ENCODE results near the gene D2HGDH.

DNA sequence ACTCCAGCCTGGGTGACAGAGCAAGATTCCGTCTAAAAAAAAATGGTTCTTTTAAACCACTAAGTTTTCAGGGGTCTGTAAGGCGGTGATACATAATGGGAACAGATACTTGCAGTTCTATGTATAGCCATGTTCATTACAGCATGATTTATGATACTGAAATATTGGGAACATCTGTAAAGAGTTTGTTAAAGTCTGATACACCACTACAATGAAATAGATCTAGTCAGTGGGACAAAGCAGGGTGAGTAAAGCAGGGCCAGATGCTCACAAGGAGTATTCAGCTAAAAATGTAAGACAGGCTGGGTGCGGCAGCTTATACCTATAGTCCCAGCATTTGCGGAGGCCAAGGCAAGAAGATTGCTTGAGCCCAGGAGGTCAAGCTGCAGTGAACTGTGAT lies 38.8 kb upstream of the D2HGDH start:
- TF ChIP-seq SP1 (IDR thresholded peaks at IDR 0.05) = no peak
- TF ChIP-seq ARNT (IDR thresholded peaks at IDR 0.05) = no peak
- TF ChIP-seq ELF4 (IDR thresholded peaks at IDR 0.05) = no peak
- no peak for TF ChIP-seq NFRKB (IDR thresholded peaks at IDR 0.05)
- TF ChIP-seq ZNF384 (IDR thresholded peaks at IDR 0.05) = no peak
- no peak for TF ChIP-seq FOXK2 (IDR thresholded peaks at IDR 0.05)
- TF ChIP-seq HDGF (IDR thresholded peaks at IDR 0.05; ENCODE audit: borderline replicate concordance) = no peak
- TF ChIP-seq LEF1 (IDR thresholded peaks at IDR 0.05; ENCODE audit: borderline replicate concordance) = no peak
- TF ChIP-seq SUZ12 (IDR thresholded peaks at IDR 0.05) = no peak
- TF ChIP-seq FOXM1 (IDR thresholded peaks at IDR 0.05; ENCODE audit: borderline replicate concordance) = no peak
- TF ChIP-seq, protein P1, sequence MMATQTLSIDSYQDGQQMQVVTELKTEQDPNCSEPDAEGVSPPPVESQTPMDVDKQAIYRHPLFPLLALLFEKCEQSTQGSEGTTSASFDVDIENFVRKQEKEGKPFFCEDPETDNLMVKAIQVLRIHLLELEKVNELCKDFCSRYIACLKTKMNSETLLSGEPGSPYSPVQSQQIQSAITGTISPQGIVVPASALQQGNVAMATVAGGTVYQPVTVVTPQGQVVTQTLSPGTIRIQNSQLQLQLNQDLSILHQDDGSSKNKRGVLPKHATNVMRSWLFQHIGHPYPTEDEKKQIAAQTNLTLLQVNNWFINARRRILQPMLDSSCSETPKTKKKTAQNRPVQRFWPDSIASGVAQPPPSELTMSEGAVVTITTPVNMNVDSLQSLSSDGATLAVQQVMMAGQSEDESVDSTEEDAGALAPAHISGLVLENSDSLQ (IDR thresholded peaks at IDR 0.05) = no peak
- TF ChIP-seq FOXA1 (IDR thresholded peaks at IDR 0.05) = no peak
- no peak for TF ChIP-seq TARDBP (IDR thresholded peaks at IDR 0.05)
- TF ChIP-seq BHLHE40 (IDR thresholded peaks at IDR 0.05; ENCODE audit: borderline replicate concordance) = no peak
